ENCODE data around the gene SERPINA4.

DNA sequence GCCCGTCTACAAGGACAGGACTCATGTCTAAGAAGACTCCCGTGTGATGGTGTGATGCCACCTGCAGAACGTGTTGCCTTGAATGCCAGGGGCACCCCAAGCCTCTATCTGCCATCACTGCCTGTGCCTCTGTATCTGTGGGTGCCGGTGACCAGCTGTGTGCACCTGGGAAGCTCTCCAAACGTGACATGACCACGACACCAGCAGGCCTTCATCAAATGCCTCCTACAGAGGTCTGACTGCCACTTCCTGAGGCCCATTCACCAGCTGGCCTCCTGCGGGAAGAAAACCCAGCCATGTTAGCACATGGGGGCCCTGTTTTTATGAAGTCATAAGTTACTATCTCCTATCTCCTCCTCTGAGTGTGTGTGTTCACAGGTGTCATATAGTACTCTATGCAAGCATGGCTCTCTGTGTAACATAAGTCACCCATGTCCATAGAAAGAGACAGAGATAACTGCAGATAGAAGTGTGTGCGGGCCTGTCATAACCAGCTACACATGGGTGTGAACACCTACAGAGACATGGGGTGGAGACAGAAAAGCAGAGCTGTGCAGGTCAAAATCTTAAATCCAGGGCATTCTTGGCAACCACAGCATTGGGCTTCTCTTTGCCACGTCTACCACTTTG, 18.3 kb upstream of the SERPINA4 start:
- no peak for TF ChIP-seq YY1 (IDR thresholded peaks at IDR 0.05; ENCODE audit: insufficient read depth, insufficient read length)
- TF ChIP-seq ZNF274 (IDR thresholded peaks at IDR 0.05; ENCODE audit: low read depth, low read length) = no peak

Data from NT2/D1 (cell line).